Measurements from ENCODE around the gene ZNF618.

DNA sequence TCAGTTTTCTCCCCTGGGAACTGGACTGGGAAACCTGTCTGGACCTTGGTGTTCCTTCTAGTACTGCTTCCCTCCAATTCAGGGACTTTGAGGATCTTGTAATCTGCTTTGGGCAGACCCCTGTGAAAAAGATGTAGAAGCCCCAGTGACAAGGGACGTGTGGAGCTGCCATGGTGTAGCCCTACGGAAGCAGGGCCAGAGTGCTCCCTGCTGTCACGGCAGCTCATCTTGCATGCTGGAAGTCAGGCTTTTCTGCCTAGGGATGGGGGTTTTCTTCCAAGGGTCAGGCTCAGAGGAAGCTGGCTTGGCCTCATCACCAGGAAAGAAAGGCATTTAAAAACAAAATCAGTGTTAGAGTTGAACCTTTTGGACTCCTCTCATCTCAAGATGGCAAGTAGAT is 115.6 kb downstream of the ZNF618 start:
- TF ChIP-seq CTCF (IDR thresholded peaks at IDR 0.05) (no peak), EP300 (IDR thresholded peaks at IDR 0.05) (no peak), POLR2AphosphoS5 (IDR thresholded peaks at IDR 0.05) (no peak), POLR2A (IDR thresholded peaks at IDR 0.05) (no peak)

Measured in stomach (tissue), 4 donors.